Suprapubic skin (tissue), 3 donors: ENCODE results near the gene GPD1L.

Source experiments
- EP300 ChIP-seq: sonication (generic); formaldehyde crosslinking; IDR thresholded peaks from one replicate; pipeline ENCODE4 v1.6.1; 2017; ENCODE audit warnings: antibody characterized with exemption
- TF ChIP-seq, protein P1 (sequence below), 2 donors: fragments of 200-600 bp in 1 of 2; fragments of 450-650 bp in 1 of 2; sonication (generic) in 1 of 2; IDR thresholded peaks; one replicate each; pipeline ENCODE4 v1.5.1; 2016 to 2019; ENCODE audit warnings: antibody characterized with exemption in 2 of 2, mild to moderate bottlenecking in 1 of 2, moderate library complexity in 1 of 2

DNA sequence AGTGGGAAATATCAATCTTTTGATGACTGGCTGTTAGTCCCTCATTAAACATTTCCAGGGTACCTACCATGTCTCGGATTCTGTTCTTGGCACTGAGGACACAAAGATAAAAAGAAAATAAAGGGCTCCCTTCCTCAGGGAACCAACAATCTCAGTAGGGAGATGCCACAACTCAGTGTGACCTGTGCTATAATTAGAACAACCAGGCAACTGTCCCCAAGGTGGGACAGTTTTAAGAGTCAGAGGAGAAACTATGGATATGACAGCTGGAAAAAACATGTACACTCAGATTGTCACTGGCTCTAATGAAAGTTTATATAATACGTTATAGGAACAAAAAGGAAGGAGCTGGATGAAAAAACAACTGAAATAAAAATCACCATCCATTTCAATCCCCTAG, 108.8 kb downstream of the GPD1L start:
- TF ChIP-seq, protein P1, sequence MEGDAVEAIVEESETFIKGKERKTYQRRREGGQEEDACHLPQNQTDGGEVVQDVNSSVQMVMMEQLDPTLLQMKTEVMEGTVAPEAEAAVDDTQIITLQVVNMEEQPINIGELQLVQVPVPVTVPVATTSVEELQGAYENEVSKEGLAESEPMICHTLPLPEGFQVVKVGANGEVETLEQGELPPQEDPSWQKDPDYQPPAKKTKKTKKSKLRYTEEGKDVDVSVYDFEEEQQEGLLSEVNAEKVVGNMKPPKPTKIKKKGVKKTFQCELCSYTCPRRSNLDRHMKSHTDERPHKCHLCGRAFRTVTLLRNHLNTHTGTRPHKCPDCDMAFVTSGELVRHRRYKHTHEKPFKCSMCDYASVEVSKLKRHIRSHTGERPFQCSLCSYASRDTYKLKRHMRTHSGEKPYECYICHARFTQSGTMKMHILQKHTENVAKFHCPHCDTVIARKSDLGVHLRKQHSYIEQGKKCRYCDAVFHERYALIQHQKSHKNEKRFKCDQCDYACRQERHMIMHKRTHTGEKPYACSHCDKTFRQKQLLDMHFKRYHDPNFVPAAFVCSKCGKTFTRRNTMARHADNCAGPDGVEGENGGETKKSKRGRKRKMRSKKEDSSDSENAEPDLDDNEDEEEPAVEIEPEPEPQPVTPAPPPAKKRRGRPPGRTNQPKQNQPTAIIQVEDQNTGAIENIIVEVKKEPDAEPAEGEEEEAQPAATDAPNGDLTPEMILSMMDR (IDR thresholded peaks at IDR 0.05) = no peak
- TF ChIP-seq EP300 = no peak
